Activated naive CD8-positive, alpha-beta T cell treated with anti-CD3 and anti-CD28 coated beads, Interleukin-2, amount 50 U/mL, for 24 hours (primary cell): Measurements from ENCODE around the gene CNTN2.

Experiments used
- ATAC-seq: fragments of 150-1000 bp; cut with Tn5 transposase; one replicate; pipeline ENCODE4 v1.10.0; 2021
- DNase-seq: peaks from one replicate; pipeline ENCODE4 v3.0.0; 2021
- H3K27ac Mint-ChIP-seq: one replicate; pipeline ENCODE4 v1.8.0; 2021; ENCODE audit warnings: mild to moderate bottlenecking, mixed read lengths
- H3K27me3 Mint-ChIP-seq: one replicate; pipeline ENCODE4 v1.8.0; 2021; ENCODE audit warnings: mixed read lengths
- H3K36me3 Mint-ChIP-seq: one replicate; pipeline ENCODE4 v1.8.0; 2021; ENCODE audit warnings: low read depth, mixed read lengths
- H3K4me1 Mint-ChIP-seq: one replicate; pipeline ENCODE4 v1.8.0; 2021; ENCODE audit warnings: mixed read lengths
- H3K4me3 Mint-ChIP-seq: one replicate; pipeline ENCODE4 v1.8.0; 2021; ENCODE audit warnings: mild to moderate bottlenecking, moderate library complexity, mixed read lengths
- H3K9me3 Mint-ChIP-seq: one replicate; pipeline ENCODE4 v1.8.0; 2021; ENCODE audit warnings: mixed read lengths

Gene CNTN2

DNA sequence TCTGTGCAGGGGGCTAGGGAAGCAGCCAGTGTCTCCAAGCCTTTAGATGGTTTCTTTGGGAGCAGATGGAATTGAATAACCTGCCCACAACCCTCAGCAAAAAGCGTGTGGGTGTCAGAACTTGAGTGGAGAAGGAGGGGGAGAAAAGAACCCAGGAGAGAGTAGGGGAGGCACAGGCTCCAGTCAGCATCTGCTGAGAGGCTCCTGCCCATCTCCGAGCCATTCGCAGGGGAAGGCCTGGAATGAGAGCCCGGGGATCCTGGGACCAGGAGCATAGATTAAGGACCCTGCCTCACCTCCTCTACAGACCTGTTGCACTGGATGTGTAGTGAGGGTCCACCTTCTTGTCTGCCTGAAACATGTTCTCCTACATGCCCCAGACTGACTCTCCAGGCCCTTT is 25.0 kb downstream of the CNTN2 start:
- Mint-ChIP-seq H3K9me3 (no peaks in the 10 kb centered on the region), H3K36me3 (no peaks in the 10 kb centered on the region), H3K4me3 (no peak overlapping the region), H3K4me1 (no peaks in the 10 kb centered on the region), H3K27ac (no peak overlapping the region), H3K27me3 (no peaks in the 10 kb centered on the region)
- ATAC-seq, result no peak
- no peak for DNase-seq

GRCh38 chr1:205068457-205069040 is 25.5 kb downstream of the CNTN2 start:
- Mint-ChIP-seq H3K27ac (no peak overlapping the region), H3K4me3 (no peak overlapping the region), H3K27me3 (no peaks in the 10 kb centered on the region), H3K9me3 (no peaks in the 10 kb centered on the region), H3K4me1 (no peaks in the 10 kb centered on the region), H3K36me3 (no peaks in the 10 kb centered on the region)
- DNase-seq (no peak), ATAC-seq (no peak)

GRCh38 chr1:205069371-205070125 is 26.5 kb downstream of the CNTN2 start:
- no peaks in the 10 kb centered on the region for H3K4me1 Mint-ChIP-seq
- DNase-seq, result no peak

GRCh38 chr1:205071028-205071409 is 28.0 kb downstream of the CNTN2 start:
- DNase-seq (no peak), ATAC-seq (no peak)
- no peaks in the 10 kb centered on the region for H3K27me3 Mint-ChIP-seq
- H3K9me3 Mint-ChIP-seq, result no peaks in the 10 kb centered on the region
- H3K36me3 Mint-ChIP-seq, result no peaks in the 10 kb centered on the region
- H3K27ac Mint-ChIP-seq, result no peak overlapping the region
- H3K4me1 Mint-ChIP-seq, result no peaks in the 10 kb centered on the region
- H3K4me3 Mint-ChIP-seq, result no peak overlapping the region

More at GRCh38 chr1:205069371-205070125, 26.5 kb downstream of the CNTN2 start:
- Mint-ChIP-seq H3K9me3 (no peaks in the 10 kb centered on the region), H3K27me3 (no peaks in the 10 kb centered on the region), H3K4me3 (no peak overlapping the region), H3K36me3 (no peaks in the 10 kb centered on the region), H3K27ac (no peak overlapping the region)
- no peak for ATAC-seq

GRCh38 chr1:205071801-205072200 is 28.8 kb downstream of the CNTN2 start:
- no peak overlapping the region for H3K4me3 Mint-ChIP-seq
- H3K27me3 Mint-ChIP-seq, result no peaks in the 10 kb centered on the region
- ATAC-seq (no peak), DNase-seq (no peak)
- H3K9me3 Mint-ChIP-seq, result no peaks in the 10 kb centered on the region
- H3K27ac Mint-ChIP-seq, result no peak overlapping the region
- H3K4me1 Mint-ChIP-seq, result no peaks in the 10 kb centered on the region
- no peaks in the 10 kb centered on the region for H3K36me3 Mint-ChIP-seq

GRCh38 chr1:205072286-205072685 is 29.3 kb downstream of the CNTN2 start:
- no peak for ATAC-seq
- Mint-ChIP-seq H3K4me1 (no peaks in the 10 kb centered on the region), H3K4me3 (no peak overlapping the region), H3K36me3 (no peaks in the 10 kb centered on the region), H3K9me3 (no peaks in the 10 kb centered on the region), H3K27me3 (no peaks in the 10 kb centered on the region), H3K27ac (no peak overlapping the region)
- no peak for DNase-seq

DNA sequence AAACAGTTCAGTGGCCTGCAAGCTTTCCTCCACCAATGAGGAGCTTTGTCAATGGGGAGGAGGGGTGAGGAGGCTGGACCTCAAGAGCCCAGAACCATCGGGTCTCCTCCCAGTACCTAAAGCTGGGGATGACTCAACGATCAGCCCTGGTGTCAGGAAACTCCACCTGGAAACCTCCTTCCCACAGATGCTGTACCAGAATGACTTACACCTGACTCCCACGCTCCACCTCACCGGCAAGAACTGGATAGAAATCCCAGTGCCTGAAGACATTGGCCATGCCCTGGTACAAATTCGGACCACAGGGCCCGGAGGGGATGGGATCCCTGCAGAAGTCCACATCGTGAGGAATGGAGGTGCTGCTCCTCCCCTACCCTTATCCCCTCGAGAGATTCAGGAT is 29.9 kb downstream of the CNTN2 start:
- Mint-ChIP-seq H3K36me3 (peaks cover under 1% of the 10 kb centered on the region), H3K9me3 (no peaks in the 10 kb centered on the region), H3K27ac (no peak overlapping the region), H3K4me3 (no peak overlapping the region), H3K27me3 (no peaks in the 10 kb centered on the region), H3K4me1 (no peaks in the 10 kb centered on the region)
- ATAC-seq, result no peak
- DNase-seq, result no peak

DNA sequence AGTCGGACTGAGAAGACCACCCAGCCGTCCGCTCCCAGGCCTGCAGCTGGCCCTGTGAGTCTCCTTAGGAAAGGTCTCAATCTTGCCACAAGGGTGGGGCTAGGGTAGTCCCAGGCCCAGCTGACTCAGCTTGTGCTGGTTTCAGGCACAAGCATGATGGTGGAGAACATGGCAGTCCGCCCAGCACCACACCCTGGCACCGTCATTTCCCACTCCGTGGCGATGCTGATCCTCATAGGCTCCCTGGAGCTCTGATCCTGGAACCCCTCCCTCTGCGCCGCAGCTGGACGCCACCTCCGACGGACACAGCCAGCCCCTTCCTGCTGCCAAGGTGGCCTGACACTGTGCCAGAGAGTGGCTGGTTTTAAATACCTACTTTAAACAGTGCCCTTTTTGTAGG is 30.5 kb downstream of the CNTN2 start:
- no peak for DNase-seq
- Mint-ChIP-seq H3K4me3 (no peak overlapping the region), H3K9me3 (no peaks in the 10 kb centered on the region), H3K27ac (no peak overlapping the region), H3K4me1 (no peaks in the 10 kb centered on the region), H3K36me3 (peaks cover 2% of the 10 kb centered on the region), H3K27me3 (no peaks in the 10 kb centered on the region)
- no peak for ATAC-seq

DNA sequence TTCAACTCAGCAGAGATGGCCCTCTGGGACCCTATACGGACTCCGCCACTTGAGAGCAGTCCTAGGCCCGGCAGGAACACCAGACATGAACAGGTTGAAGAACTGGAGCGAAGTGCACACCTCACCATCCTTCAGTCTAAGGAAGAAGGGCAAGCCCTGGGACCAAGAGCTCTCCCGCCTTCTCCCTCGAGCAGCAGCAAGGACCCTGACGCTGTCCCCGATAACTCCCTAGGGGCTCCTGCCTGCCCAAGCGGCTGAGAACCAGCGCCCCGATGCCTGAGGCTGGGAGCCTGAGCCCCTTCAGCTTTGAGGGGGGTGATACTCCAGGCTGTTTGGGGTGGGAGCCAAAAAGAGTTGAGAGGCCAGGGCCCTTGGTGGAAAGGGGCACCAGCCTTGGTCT is 31.1 kb downstream of the CNTN2 start:
- Mint-ChIP-seq H3K9me3 (no peaks in the 10 kb centered on the region), H3K4me3 (no peak overlapping the region), H3K4me1 (no peaks in the 10 kb centered on the region), H3K27me3 (no peaks in the 10 kb centered on the region), H3K36me3 (peaks cover 2% of the 10 kb centered on the region), H3K27ac (no peak overlapping the region)
- DNase-seq (no peak), ATAC-seq (no peak)

GRCh38 chr1:205074513-205074912 is 31.5 kb downstream of the CNTN2 start:
- H3K27me3 Mint-ChIP-seq, result no peaks in the 10 kb centered on the region
- H3K4me1 Mint-ChIP-seq, result no peaks in the 10 kb centered on the region
- H3K27ac Mint-ChIP-seq, result no peak overlapping the region
- no peak for ATAC-seq
- H3K4me3 Mint-ChIP-seq, result no peak overlapping the region
- H3K9me3 Mint-ChIP-seq, result no peaks in the 10 kb centered on the region
- DNase-seq, result no peak
- H3K36me3 Mint-ChIP-seq, result peaks cover 2% of the 10 kb centered on the region

- no peak for DNase-seq
- H3K4me3 Mint-ChIP-seq, result no peak overlapping the region
- ATAC-seq, result no peak
- peaks cover 2% of the 10 kb centered on the region for H3K36me3 Mint-ChIP-seq
- no peaks in the 10 kb centered on the region for H3K9me3 Mint-ChIP-seq
- H3K4me1 Mint-ChIP-seq, result no peaks in the 10 kb centered on the region
- no peak overlapping the region for H3K27ac Mint-ChIP-seq
- no peaks in the 10 kb centered on the region for H3K27me3 Mint-ChIP-seq
These were observed 32.7 kb downstream of the CNTN2 start for GRCh38 chr1:205075642-205076155.

GRCh38 chr1:205076245-205076761 is 33.3 kb downstream of the CNTN2 start:
- Mint-ChIP-seq H3K36me3 (peaks cover 4% of the 10 kb centered on the region), H3K9me3 (no peaks in the 10 kb centered on the region), H3K4me1 (no peaks in the 10 kb centered on the region), H3K27me3 (no peaks in the 10 kb centered on the region), H3K4me3 (no peak overlapping the region), H3K27ac (no peak overlapping the region)
- ATAC-seq (no peak), DNase-seq (no peak)

- Mint-ChIP-seq H3K36me3 (peaks cover 4% of the 10 kb centered on the region), H3K4me3 (no peak overlapping the region), H3K4me1 (no peaks in the 10 kb centered on the region), H3K27me3 (no peaks in the 10 kb centered on the region), H3K9me3 (no peaks in the 10 kb centered on the region), H3K27ac (no peak overlapping the region)
- ATAC-seq (no peak), DNase-seq (no peak)
These were observed 34.3 kb downstream of the CNTN2 start for GRCh38 chr1:205077158-205077933.

DNA sequence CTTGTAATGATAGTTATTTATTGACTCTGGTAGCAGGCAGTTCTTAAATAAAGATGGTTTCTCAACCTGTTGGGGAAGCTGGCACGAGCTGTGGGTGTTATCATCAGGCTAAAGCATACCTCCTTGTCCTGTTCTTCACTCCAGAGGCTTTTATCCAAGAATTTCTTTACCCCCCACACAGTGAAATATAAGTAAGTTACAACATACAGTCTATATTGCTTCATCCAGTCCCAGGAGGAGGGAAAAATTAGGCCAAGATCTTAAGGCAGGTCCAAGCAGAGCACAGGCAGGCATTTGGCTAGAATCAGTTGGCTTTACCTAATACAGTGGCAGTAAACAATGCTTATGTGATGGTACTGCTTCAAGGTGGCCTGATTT is 34.9 kb downstream of the CNTN2 start:
- ATAC-seq, result no peak
- no peak for DNase-seq
- no peak overlapping the region for H3K4me3 Mint-ChIP-seq
- H3K27me3 Mint-ChIP-seq, result no peaks in the 10 kb centered on the region
- no peaks in the 10 kb centered on the region for H3K9me3 Mint-ChIP-seq
- H3K36me3 Mint-ChIP-seq, result peaks cover 4% of the 10 kb centered on the region
- no peak overlapping the region for H3K27ac Mint-ChIP-seq
- no peaks in the 10 kb centered on the region for H3K4me1 Mint-ChIP-seq

GRCh38 chr1:205082431-205082830 is 39.4 kb downstream of the CNTN2 start:
- Mint-ChIP-seq H3K9me3 (no peaks in the 10 kb centered on the region), H3K4me3 (no peak overlapping the region), H3K27me3 (no peaks in the 10 kb centered on the region), H3K4me1 (peaks cover 2% of the 10 kb centered on the region), H3K27ac (no peak overlapping the region), H3K36me3 (peaks cover 20% of the 10 kb centered on the region)
- DNase-seq (no peak), ATAC-seq (no peak)
